WTC11 (cell line): Measurements from ENCODE around the gene NDUFV2. TPM values are rescaled to one million over a fixed set of nuclear protein-coding genes. Genes with fewer than 3 reads are reported as not detected.

Source experiments
- ATAC-seq: fragments of 200-7000 bp; cut with Tn5 transposase; 2 replicates; pipeline ENCODE4 v1.10.0; 2021; ENCODE audit warnings: mild to moderate bottlenecking, moderate library complexity
- CTCF ChIA-PET: fragments of 300-600 bp; sonication (Branson Sonifier 250); formaldehyde crosslinking; loops from one replicate; lab custom pipeline; 2021; ENCODE audit warnings: antibody characterized with exemption; lab: Charles Lee
- POLR2A ChIA-PET: fragments of 350-600 bp; sonication (Branson Sonifier 250); formaldehyde crosslinking; loops from one replicate; lab custom pipeline; 2021; ENCODE audit warnings: antibody characterized with exemption; lab: Charles Lee
- DNase-seq: peaks from one replicate; pipeline ENCODE4 v3.0.0; 2021; ENCODE audit warnings: low spot score
- H3K27ac Mint-ChIP-seq: 2 replicates; pipeline ENCODE4 v1.8.0; 2021; ENCODE audit warnings: mixed read lengths
- H3K27me3 Mint-ChIP-seq: 2 replicates; pipeline ENCODE4 v1.8.0; 2021; ENCODE audit warnings: low read depth, mild to moderate bottlenecking, moderate library complexity, mixed read lengths
- H3K36me3 Mint-ChIP-seq: 2 replicates; pipeline ENCODE4 v1.8.0; 2021; ENCODE audit warnings: mixed read lengths
- H3K4me1 Mint-ChIP-seq: 2 replicates; pipeline ENCODE4 v1.8.0; 2022; ENCODE audit warnings: mixed read lengths
- H3K4me3 Mint-ChIP-seq: 2 replicates; pipeline ENCODE4 v1.8.0; 2021; ENCODE audit warnings: mild to moderate bottlenecking, moderate library complexity, mixed read lengths
- H3K9me3 Mint-ChIP-seq: 2 replicates; pipeline ENCODE4 v1.8.0; 2021; ENCODE audit warnings: mixed read lengths
- ARID4B ChIP-seq: sonication (generic); formaldehyde crosslinking; IDR thresholded peaks from 2 replicates; pipeline ENCODE4 v1.8.0; 2023; ENCODE audit warnings: missing genetic modification reagents, mild to moderate bottlenecking, borderline replicate concordance
- ATF1 ChIP-seq: sonication (generic); formaldehyde crosslinking; IDR thresholded peaks from 2 replicates; pipeline ENCODE4 v1.8.1; 2023; ENCODE audit warnings: mild to moderate bottlenecking, moderate library complexity, missing genetic modification reagents
- CREB1 ChIP-seq: sonication (generic); formaldehyde crosslinking; IDR thresholded peaks from 2 replicates; pipeline ENCODE4 v1.8.0; 2023; ENCODE audit warnings: mild to moderate bottlenecking, missing genetic modification reagents
- ELF4 ChIP-seq: sonication (generic); formaldehyde crosslinking; IDR thresholded peaks from 2 replicates; pipeline ENCODE4 v1.8.1; 2022; ENCODE audit warnings: low read depth, mild to moderate bottlenecking, moderate library complexity, missing genetic modification reagents
- ESRRA ChIP-seq: sonication (generic); formaldehyde crosslinking; IDR thresholded peaks from 2 replicates; pipeline ENCODE4 v1.8.1; 2022; ENCODE audit warnings: mild to moderate bottlenecking, missing genetic modification reagents, borderline replicate concordance
- IRF2 ChIP-seq: sonication (generic); formaldehyde crosslinking; IDR thresholded peaks from 2 replicates; pipeline ENCODE4 v1.8.0; 2022; ENCODE audit warnings: low read depth, missing genetic modification reagents, borderline replicate concordance
- KAT7 ChIP-seq: sonication (generic); formaldehyde crosslinking; IDR thresholded peaks from 2 replicates; pipeline ENCODE4 v1.8.1; 2023; ENCODE audit warnings: missing genetic modification reagents, mild to moderate bottlenecking, borderline replicate concordance
- PREB ChIP-seq: sonication (generic); formaldehyde crosslinking; IDR thresholded peaks from 2 replicates; pipeline ENCODE4 v1.8.1; 2022; ENCODE audit warnings: mild to moderate bottlenecking, missing genetic modification reagents, moderate library complexity, borderline replicate concordance
- RELA ChIP-seq: sonication (generic); formaldehyde crosslinking; IDR thresholded peaks from 2 replicates; pipeline ENCODE4 v1.8.1; 2022; ENCODE audit warnings: missing genetic modification reagents, mild to moderate bottlenecking, borderline replicate concordance
- SMAD4 ChIP-seq: sonication (generic); formaldehyde crosslinking; IDR thresholded peaks from 2 replicates; pipeline ENCODE4 v1.8.0; 2022; ENCODE audit warnings: mild to moderate bottlenecking, missing genetic modification reagents
- SOX15 ChIP-seq: fragments of 250-450 bp; sonication (Bioruptor Pico); IDR thresholded peaks from 2 replicates; pipeline ENCODE4 v1.9.0; 2021; ENCODE audit warnings: mild to moderate bottlenecking
- TEAD1 ChIP-seq: sonication (generic); formaldehyde crosslinking; IDR thresholded peaks from 2 replicates; pipeline ENCODE4 v1.8.0; 2022; ENCODE audit warnings: mild to moderate bottlenecking, missing genetic modification reagents
- USF2 ChIP-seq: sonication (generic); formaldehyde crosslinking; IDR thresholded peaks from 2 replicates; pipeline ENCODE4 v1.8.1; 2023; ENCODE audit warnings: mild to moderate bottlenecking, missing genetic modification reagents, moderate library complexity
- ZNF121 ChIP-seq: sonication (generic); formaldehyde crosslinking; IDR thresholded peaks from 2 replicates; pipeline ENCODE4 v1.8.0; 2023; ENCODE audit warnings: missing genetic modification reagents
- ZNF138 ChIP-seq: sonication (generic); formaldehyde crosslinking; conservative IDR thresholded peaks from 2 replicates; pipeline ENCODE4 v1.8.1; 2022; ENCODE audit warnings: mild to moderate bottlenecking, moderate library complexity, missing genetic modification reagents
- ZNF423 ChIP-seq: fragments of 250-450 bp; sonication (Bioruptor Pico); IDR thresholded peaks from 2 replicates; pipeline ENCODE4 v2.1.2; 2022; ENCODE audit warnings: mild to moderate bottlenecking, moderate library complexity
- total RNA-seq: library from RNA; stranded (reverse); gene quantifications from 3 replicates; pipeline ENCODE4 v1.2.3, GENCODE V29; 2021
- TF ChIP-seq, protein P1 (sequence below): fragments of 250-450 bp; sonication (Bioruptor Pico); IDR thresholded peaks from 2 replicates; pipeline ENCODE4 v2.1.2; 2022; ENCODE audit warnings: mild to moderate bottlenecking, moderate library complexity
- TF ChIP-seq, protein P2 (sequence below): sonication (generic); formaldehyde crosslinking; IDR thresholded peaks from 2 replicates; pipeline ENCODE4 v1.8.0; 2022; ENCODE audit warnings: mild to moderate bottlenecking, missing genetic modification reagents

NDUFV2 gene
- total RNA-seq, 1 experiment from 2014 or later, result 192 TPM

DNA sequence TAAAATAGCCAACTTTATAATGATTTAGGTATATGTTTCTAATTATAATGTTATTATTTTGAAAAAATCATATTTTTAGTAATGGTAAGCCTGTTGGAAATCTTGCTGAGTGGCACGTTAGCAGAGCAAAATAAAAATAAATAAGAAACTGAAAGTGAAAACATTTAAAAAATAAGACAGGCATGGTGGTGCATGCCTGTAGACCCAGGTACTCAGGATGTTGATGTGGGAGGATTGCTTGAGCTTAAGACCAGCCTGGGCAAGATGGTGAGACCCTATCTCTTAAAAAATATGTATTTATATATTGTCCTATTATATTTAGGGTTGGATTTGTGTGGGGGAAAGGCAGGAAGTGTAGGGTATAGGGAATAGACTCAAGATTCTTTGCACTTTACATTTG, 18.3 kb downstream of the NDUFV2 start:
- no peak overlapping the region for H3K4me3 Mint-ChIP-seq
- no peaks in the 10 kb centered on the region for H3K27me3 Mint-ChIP-seq
- H3K36me3 Mint-ChIP-seq, result peaks cover 55% of the 10 kb centered on the region
- TF ChIP-seq, protein P1, sequence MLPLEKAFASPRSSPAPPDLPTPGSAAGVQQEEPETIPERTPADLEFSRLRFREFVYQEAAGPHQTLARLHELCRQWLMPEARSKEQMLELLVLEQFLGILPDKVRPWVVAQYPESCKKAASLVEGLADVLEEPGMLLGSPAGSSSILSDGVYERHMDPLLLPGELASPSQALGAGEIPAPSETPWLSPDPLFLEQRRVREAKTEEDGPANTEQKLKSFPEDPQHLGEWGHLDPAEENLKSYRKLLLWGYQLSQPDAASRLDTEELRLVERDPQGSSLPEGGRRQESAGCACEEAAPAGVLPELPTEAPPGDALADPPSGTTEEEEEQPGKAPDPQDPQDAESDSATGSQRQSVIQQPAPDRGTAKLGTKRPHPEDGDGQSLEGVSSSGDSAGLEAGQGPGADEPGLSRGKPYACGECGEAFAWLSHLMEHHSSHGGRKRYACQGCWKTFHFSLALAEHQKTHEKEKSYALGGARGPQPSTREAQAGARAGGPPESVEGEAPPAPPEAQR (CRISPR knock-in tag), result no peak
- TF ChIP-seq, protein P2, sequence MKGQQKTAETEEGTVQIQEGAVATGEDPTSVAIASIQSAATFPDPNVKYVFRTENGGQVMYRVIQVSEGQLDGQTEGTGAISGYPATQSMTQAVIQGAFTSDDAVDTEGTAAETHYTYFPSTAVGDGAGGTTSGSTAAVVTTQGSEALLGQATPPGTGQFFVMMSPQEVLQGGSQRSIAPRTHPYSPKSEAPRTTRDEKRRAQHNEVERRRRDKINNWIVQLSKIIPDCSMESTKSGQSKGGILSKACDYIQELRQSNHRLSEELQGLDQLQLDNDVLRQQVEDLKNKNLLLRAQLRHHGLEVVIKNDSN, result no peak
- TF ChIP-seq CREB1 (CRISPR knock-in tag), result no peak
- no peak for TF ChIP-seq ZNF423 (CRISPR knock-in tag)
- TF ChIP-seq TEAD1, result no peak
- H3K9me3 Mint-ChIP-seq, result no peaks in the 10 kb centered on the region; the same call in 1 of the 2 replicates
- ChIA-PET POLR2A (no interaction called here), CTCF (no interaction called here)
- H3K27ac Mint-ChIP-seq, result no peak overlapping the region
- H3K4me1 Mint-ChIP-seq, result peaks cover 16% of the 10 kb centered on the region
- ATAC-seq, result no peak
- DNase-seq, result no peak

- ATAC-seq, result no peak
- Mint-ChIP-seq H3K27me3 (no peaks in the 10 kb centered on the region), H3K36me3 (peaks cover 62% of the 10 kb centered on the region), H3K4me3 (no peak overlapping the region), H3K4me1 (no peaks in the 10 kb centered on the region), H3K27ac (no peak overlapping the region), H3K9me3 (no peaks in the 10 kb centered on the region; the same call in 1 of the 2 replicates)
- ChIA-PET CTCF (no interaction called here), POLR2A (no interaction called here)
- no peak for TF ChIP-seq ATF1 (CRISPR knock-in tag)
- peak; percentile 90 for TF ChIP-seq ZNF121
- DNase-seq, result no peak
Measured at GRCh38 chr18:9123520-9123919, 21.0 kb downstream of the NDUFV2 start.

DNA sequence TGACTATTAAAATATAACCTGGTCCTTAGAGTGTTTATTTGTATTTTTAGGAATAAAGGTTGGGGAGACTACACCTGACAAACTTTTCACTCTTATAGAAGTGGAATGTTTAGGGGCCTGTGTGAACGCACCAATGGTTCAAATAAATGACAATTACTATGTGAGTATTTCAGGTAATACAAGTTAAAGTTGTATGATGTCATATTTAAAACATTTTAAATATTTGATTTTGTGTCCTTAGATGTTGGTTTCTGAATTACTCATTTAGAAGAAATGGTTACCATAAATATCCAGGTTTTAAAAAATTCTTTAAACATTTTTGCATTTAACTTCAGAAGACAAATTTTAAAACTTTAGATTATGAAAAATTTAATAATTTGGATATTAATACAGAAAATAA, 22.3 kb downstream of the NDUFV2 start:
- DNase-seq, result no peak
- CTCF ChIA-PET, result interaction anchor here (0.6 kb wide), 1 partner anchor 129 kb away, joined by 3 read pairs; no protein-coding TSS in a partner anchor
- no peaks in the 10 kb centered on the region; the same call in 1 of the 2 replicates for H3K9me3 Mint-ChIP-seq
- H3K4me3 Mint-ChIP-seq, result no peak overlapping the region
- POLR2A ChIA-PET, result interaction anchor here (0.7 kb wide), 1 partner anchor 16 kb away, joined by 3 read pairs; no protein-coding TSS in a partner anchor
- H3K4me1 Mint-ChIP-seq, result no peaks in the 10 kb centered on the region
- H3K27me3 Mint-ChIP-seq, result no peaks in the 10 kb centered on the region
- peaks cover 63% of the 10 kb centered on the region for H3K36me3 Mint-ChIP-seq
- ATAC-seq, result no peak
- no peak overlapping the region for H3K27ac Mint-ChIP-seq
- TF ChIP-seq ATF1 (CRISPR knock-in tag) (no peak), PREB (CRISPR knock-in tag) (no peak), ZNF138 (CRISPR knock-in tag) (no peak)

GRCh38 chr18:9126337-9126736, 23.8 kb downstream of the NDUFV2 start:
- no peak for DNase-seq
- H3K27ac Mint-ChIP-seq, result no peak overlapping the region

More at GRCh38 chr18:9126337-9126736, 23.8 kb downstream of the NDUFV2 start:
- CTCF ChIA-PET, result no interaction called here
- no peak for ATAC-seq
- Mint-ChIP-seq H3K4me1 (no peaks in the 10 kb centered on the region), H3K9me3 (no peaks in the 10 kb centered on the region; the same call in 1 of the 2 replicates), H3K27me3 (no peaks in the 10 kb centered on the region), H3K4me3 (no peak overlapping the region), H3K36me3 (peaks cover 67% of the 10 kb centered on the region)
- TF ChIP-seq USF2 (CRISPR knock-in tag) (no peak), ARID4B (no peak), IRF2 (CRISPR knock-in tag) (no peak), ELF4 (CRISPR knock-in tag) (no peak), ESRRA (CRISPR knock-in tag) (no peak), KAT7 (CRISPR knock-in tag) (no peak), SMAD4 (no peak), SOX15 (CRISPR knock-in tag) (no peak), RELA (CRISPR knock-in tag) (no peak), ZNF121 (no peak)
- POLR2A ChIA-PET, result no interaction called here
